GM21447 (cell line): ENCODE data around the gene MSX1.
"Not testable (repeated sequence)": the region's sequence is repeated elsewhere in the genome, so short reads cannot be mapped to it uniquely, and the experiment has no call there.

Experiments used
- ATAC-seq: cut with Tn5 transposase; IDR thresholded peaks from one replicate; pipeline ENCODE4 v1.9.1; 2021; ENCODE audit not compliant: unreplicated experiment

The MSX1 gene

GRCh38 chr4:4859325-4859798 lies at the start of gene MSX1:
MSX1 (plus strand) TSS chr4:4859665; CDS start chr4:4859900, 235 bp downstream.
- peak; percentile 75 for ATAC-seq

- ATAC-seq: no peak
Measured at GRCh38 chr4:4810092-4810774, 49.2 kb upstream of the MSX1 start.

- ATAC-seq: no peak
Measured at GRCh38 chr4:4810778-4811177, 48.7 kb upstream of the MSX1 start.

- ATAC-seq: no peak
Measured at GRCh38 chr4:4812145-4812794, 47.2 kb upstream of the MSX1 start.

GRCh38 chr4:4818415-4819212 lies 40.9 kb upstream of the MSX1 start:
- ATAC-seq: no peak

GRCh38 chr4:4819213-4819606 lies 40.3 kb upstream of the MSX1 start:
- no peak for ATAC-seq

- ATAC-seq: no peak
Measured at GRCh38 chr4:4820261-4820660, 39.2 kb upstream of the MSX1 start.

GRCh38 chr4:4820739-4821138 lies 38.7 kb upstream of the MSX1 start:
- ATAC-seq: no peak

GRCh38 chr4:4821577-4821976 lies 37.9 kb upstream of the MSX1 start:
- ATAC-seq: no peak

- ATAC-seq: not testable (repeated sequence)
Measured at GRCh38 chr4:4822286-4822685, 37.2 kb upstream of the MSX1 start.

GRCh38 chr4:4823621-4824162 lies 35.8 kb upstream of the MSX1 start:
- no peak for ATAC-seq

- ATAC-seq: no peak
Measured at GRCh38 chr4:4824232-4824631, 35.2 kb upstream of the MSX1 start.

GRCh38 chr4:4825431-4825830 lies 34.0 kb upstream of the MSX1 start:
- ATAC-seq: no peak

GRCh38 chr4:4829837-4830236 lies 29.6 kb upstream of the MSX1 start:
- no peak for ATAC-seq

GRCh38 chr4:4831266-4831665 lies 28.2 kb upstream of the MSX1 start:
- no peak for ATAC-seq

- ATAC-seq: no peak
Measured at GRCh38 chr4:4831825-4832224, 27.6 kb upstream of the MSX1 start.

GRCh38 chr4:4836044-4836443 lies 23.4 kb upstream of the MSX1 start:
- ATAC-seq: no peak

- ATAC-seq: no peak
Measured at GRCh38 chr4:4837316-4837715, 22.1 kb upstream of the MSX1 start.

GRCh38 chr4:4838051-4838935 lies 21.2 kb upstream of the MSX1 start:
- no peak for ATAC-seq

GRCh38 chr4:4838936-4839810 lies 20.3 kb upstream of the MSX1 start:
- no peak for ATAC-seq
